Measurements from ENCODE around the gene BSN. TPM values are rescaled to one million over a fixed set of nuclear protein-coding genes. Genes with fewer than 3 reads are reported as not detected.

Gene BSN
- total RNA-seq, 1 experiment from 2014 or later, result 0.37 TPM

DNA sequence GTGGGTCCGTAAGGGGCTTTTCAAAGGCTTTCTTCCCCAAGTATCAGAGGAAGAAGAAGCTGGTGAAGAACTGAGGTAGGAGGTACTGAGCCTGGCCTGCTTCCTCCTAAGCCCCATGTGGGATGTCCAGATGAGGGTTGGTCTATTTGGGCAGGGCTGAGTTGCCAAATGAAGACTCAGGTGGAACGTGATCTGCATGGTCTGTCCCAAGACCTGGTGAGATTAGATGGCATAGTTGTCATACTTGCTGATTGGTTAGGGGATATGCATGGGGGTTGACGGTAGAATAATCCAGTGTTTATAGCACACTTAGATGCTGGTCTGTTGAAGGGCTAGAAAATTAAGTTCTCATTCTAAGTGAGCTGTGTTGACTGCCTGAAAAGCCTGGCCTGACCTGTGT lies 36.3 kb upstream of the BSN start:
- no peaks in the 10 kb centered on the region for H4K20me1 ChIP-seq (ENCODE audit: insufficient read depth, low read depth, low read length)
- H3K4me1 ChIP-seq (ENCODE audit: low read length), result no peaks in the 10 kb centered on the region
- H3K27ac ChIP-seq (ENCODE audit: low read length), result no peak overlapping the region
- no peak overlapping the region for H3K4me2 ChIP-seq (ENCODE audit: low read depth, low read length, poor library complexity, severe bottlenecking)
- no peak overlapping the region for H3K9ac ChIP-seq (ENCODE audit: low read length)
- peaks cover 19% of the 10 kb centered on the region for H3K79me2 ChIP-seq (ENCODE audit: low read length)
- no peak overlapping the region for H3K4me3 ChIP-seq (ENCODE audit: low read length)
- no peak for DNase-seq
- no peak overlapping the region for H2AFZ ChIP-seq (ENCODE audit: low read length)
- no peaks in the 10 kb centered on the region for H3K9me2 ChIP-seq (replicated peaks; ENCODE audit: insufficient read depth, low read length)
- no peaks in the 10 kb centered on the region for H3K27me3 ChIP-seq (ENCODE audit: low read length)
- peaks cover 3% of the 10 kb centered on the region; the same call in 1 of the 2 replicates for H3K36me3 ChIP-seq (ENCODE audit: insufficient read depth, low read length)
- no peaks in the 10 kb centered on the region for H3K9me3 ChIP-seq (ENCODE audit: low read length)

DNA sequence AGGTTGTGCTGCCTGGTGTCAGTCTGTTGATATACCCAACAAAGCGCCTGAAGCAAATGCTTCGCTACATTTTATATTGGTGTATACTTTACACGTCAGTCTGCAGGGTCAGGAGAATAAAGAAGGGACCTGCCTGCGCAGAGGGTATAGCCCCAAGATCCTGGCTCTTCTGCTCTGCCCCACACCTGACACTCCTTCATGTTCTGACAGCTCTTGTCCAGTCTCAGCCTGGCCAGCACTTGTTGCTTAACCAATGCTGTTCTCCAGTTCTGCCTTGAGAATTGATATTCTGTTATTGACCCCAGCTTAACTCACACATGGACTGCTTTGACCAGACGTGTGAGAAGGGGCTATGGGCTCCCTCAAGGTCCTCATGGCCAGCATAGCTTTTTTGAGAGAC lies 35.8 kb upstream of the BSN start:
- Histone ChIP-seq H3K4me3 (ENCODE audit: low read length) (no peak overlapping the region), H3K9ac (ENCODE audit: low read length) (no peak overlapping the region), H3K4me2 (ENCODE audit: low read depth, low read length, poor library complexity, severe bottlenecking) (no peak overlapping the region), H3K4me1 (ENCODE audit: low read length) (no peaks in the 10 kb centered on the region), H3K9me2 (replicated peaks; ENCODE audit: insufficient read depth, low read length) (no peaks in the 10 kb centered on the region), H3K27me3 (ENCODE audit: low read length) (no peaks in the 10 kb centered on the region), H3K79me2 (ENCODE audit: low read length) (peaks cover 21% of the 10 kb centered on the region), H3K27ac (ENCODE audit: low read length) (no peak overlapping the region), H3K9me3 (ENCODE audit: low read length) (no peaks in the 10 kb centered on the region), H2AFZ (ENCODE audit: low read length) (no peak overlapping the region), H4K20me1 (ENCODE audit: insufficient read depth, low read depth, low read length) (no peaks in the 10 kb centered on the region), H3K36me3 (ENCODE audit: insufficient read depth, low read length) (no peaks in the 10 kb centered on the region)
- DNase-seq, result no peak

DNA sequence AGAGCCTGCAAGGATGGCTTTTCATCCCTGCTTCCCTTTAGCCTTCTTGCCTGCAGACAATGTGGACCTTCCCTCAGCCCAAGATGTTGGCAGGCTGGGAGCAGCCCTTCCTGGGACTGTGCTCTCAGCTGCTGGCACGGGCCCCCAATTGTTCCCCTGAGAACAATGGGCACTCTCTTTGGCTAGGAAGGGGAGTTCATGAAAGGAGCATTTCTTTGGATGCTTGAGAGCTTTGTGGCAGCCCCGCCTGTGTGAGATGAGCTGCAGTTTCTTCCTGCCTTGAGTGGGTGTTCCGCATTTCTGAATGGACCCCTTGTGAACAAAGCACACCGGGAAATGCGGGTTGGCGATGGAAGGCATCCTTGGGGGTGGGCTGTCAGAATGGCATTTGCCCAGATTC lies 35.0 kb upstream of the BSN start:
- Histone ChIP-seq H3K36me3 (ENCODE audit: insufficient read depth, low read length) (no peaks in the 10 kb centered on the region), H3K27me3 (ENCODE audit: low read length) (no peaks in the 10 kb centered on the region), H3K9me2 (replicated peaks; ENCODE audit: insufficient read depth, low read length) (no peaks in the 10 kb centered on the region), H3K9me3 (ENCODE audit: low read length) (no peaks in the 10 kb centered on the region), H3K4me1 (ENCODE audit: low read length) (no peaks in the 10 kb centered on the region), H2AFZ (ENCODE audit: low read length) (no peak overlapping the region), H3K9ac (ENCODE audit: low read length) (no peak overlapping the region), H4K20me1 (ENCODE audit: insufficient read depth, low read depth, low read length) (no peaks in the 10 kb centered on the region), H3K27ac (ENCODE audit: low read length) (no peak overlapping the region), H3K4me3 (ENCODE audit: low read length) (no peak overlapping the region), H3K79me2 (ENCODE audit: low read length) (peaks cover 23% of the 10 kb centered on the region), H3K4me2 (ENCODE audit: low read depth, low read length, poor library complexity, severe bottlenecking) (no peak overlapping the region)
- no peak for DNase-seq

DNA sequence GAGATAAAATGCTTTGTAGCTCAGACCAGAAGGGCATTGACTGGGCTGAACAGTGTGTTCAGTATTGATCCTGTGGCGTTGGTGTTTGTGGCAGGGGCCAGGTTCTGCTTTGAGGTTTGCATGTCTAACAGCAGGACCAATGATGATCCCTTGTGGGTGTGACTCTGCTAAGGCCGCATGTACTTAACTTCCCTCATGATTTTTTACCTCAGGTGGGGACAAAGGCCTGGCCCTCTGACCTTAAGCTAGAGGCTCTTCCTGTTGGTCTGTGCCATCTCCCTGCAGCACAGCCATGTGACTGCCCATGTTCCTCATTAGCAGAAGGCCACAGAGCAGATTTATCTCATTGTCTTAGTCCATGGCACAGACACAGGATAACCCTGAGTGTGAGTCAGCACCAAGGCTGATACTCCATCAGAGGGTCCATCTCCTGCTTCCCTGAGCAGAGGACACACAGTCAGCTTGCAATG lies 34.3 kb upstream of the BSN start:
- H3K79me2 ChIP-seq (ENCODE audit: low read length), result peaks cover 23% of the 10 kb centered on the region
- H3K9me3 ChIP-seq (ENCODE audit: low read length), result no peaks in the 10 kb centered on the region
- no peaks in the 10 kb centered on the region for H3K4me1 ChIP-seq (ENCODE audit: low read length)
- H2AFZ ChIP-seq (ENCODE audit: low read length), result no peak overlapping the region
- H3K27ac ChIP-seq (ENCODE audit: low read length), result no peak overlapping the region
- no peaks in the 10 kb centered on the region for H3K27me3 ChIP-seq (ENCODE audit: low read length)
- no peak overlapping the region for H3K4me3 ChIP-seq (ENCODE audit: low read length)
- no peak for DNase-seq
- no peak overlapping the region for H3K4me2 ChIP-seq (ENCODE audit: low read depth, low read length, poor library complexity, severe bottlenecking)
- no peak overlapping the region for H3K9ac ChIP-seq (ENCODE audit: low read length)
- no peaks in the 10 kb centered on the region for H3K9me2 ChIP-seq (replicated peaks; ENCODE audit: insufficient read depth, low read length)
- no peaks in the 10 kb centered on the region for H4K20me1 ChIP-seq (ENCODE audit: insufficient read depth, low read depth, low read length)
- H3K36me3 ChIP-seq (ENCODE audit: insufficient read depth, low read length), result no peaks in the 10 kb centered on the region

DNA sequence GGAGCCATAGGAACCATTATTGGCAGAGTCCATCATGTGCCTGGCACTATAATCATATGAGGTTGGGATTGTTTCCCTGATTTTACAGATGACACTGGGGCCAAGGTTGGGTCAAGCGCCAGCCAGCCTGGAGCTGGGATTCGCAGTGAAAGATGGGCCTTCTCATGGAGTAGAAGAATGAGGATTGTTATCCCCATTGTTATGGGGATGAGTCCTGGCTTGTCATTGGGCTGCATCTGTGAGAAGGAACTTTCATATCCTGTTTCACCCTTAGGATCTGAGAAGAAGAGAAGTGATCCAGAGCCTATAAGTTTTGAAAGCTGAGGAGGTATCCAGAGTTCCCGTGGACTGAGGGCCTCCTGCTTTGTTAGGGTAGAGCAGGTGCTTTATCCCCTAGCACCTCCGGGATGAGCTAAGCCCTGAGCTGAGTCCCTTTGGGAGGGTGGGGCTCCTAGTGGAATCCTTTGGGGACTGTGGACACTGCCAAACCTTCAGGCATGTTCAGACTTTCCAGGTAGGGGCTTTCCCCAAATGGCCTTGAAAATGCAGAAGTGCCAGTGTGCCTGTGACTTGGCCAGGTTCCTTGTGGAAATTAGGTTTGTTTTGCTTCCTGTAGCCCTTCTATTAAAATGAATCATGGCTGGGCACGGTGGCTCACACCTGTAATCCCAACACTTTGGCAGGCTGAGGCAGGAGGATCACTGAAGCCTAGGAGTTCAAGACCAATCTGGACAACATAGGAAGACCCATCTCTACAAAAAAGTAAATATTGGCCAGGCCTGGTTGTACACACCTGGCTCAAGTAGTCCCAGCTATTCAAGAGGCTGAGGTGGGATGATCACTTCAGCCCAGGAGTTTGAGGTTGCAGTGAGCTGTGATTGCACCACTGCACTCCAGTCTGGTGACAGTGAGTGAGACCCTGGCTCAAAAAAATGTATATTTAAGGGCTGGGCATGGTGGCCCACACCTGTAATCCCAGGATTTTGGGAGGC lies 30.2 kb upstream of the BSN start:
- no peak overlapping the region for H2AFZ ChIP-seq (ENCODE audit: low read length)
- no peak overlapping the region for H3K27ac ChIP-seq (ENCODE audit: low read length)
- H3K4me2 ChIP-seq (ENCODE audit: low read depth, low read length, poor library complexity, severe bottlenecking), result no peak overlapping the region
- no peaks in the 10 kb centered on the region for H3K9me3 ChIP-seq (ENCODE audit: low read length)
- no peaks in the 10 kb centered on the region for H3K36me3 ChIP-seq (ENCODE audit: insufficient read depth, low read length)
- H3K4me3 ChIP-seq (ENCODE audit: low read length), result no peak overlapping the region
- DNase-seq, result no peak
- no peaks in the 10 kb centered on the region for H3K9me2 ChIP-seq (replicated peaks; ENCODE audit: insufficient read depth, low read length)
- no peaks in the 10 kb centered on the region for H3K27me3 ChIP-seq (ENCODE audit: low read length)
- H3K4me1 ChIP-seq (ENCODE audit: low read length), result no peaks in the 10 kb centered on the region
- H3K79me2 ChIP-seq (ENCODE audit: low read length), result peaks cover 12% of the 10 kb centered on the region; the same call in 1 of the 2 replicates
- H4K20me1 ChIP-seq (ENCODE audit: insufficient read depth, low read depth, low read length), result no peaks in the 10 kb centered on the region
- H3K9ac ChIP-seq (ENCODE audit: low read length), result no peak overlapping the region

DNA sequence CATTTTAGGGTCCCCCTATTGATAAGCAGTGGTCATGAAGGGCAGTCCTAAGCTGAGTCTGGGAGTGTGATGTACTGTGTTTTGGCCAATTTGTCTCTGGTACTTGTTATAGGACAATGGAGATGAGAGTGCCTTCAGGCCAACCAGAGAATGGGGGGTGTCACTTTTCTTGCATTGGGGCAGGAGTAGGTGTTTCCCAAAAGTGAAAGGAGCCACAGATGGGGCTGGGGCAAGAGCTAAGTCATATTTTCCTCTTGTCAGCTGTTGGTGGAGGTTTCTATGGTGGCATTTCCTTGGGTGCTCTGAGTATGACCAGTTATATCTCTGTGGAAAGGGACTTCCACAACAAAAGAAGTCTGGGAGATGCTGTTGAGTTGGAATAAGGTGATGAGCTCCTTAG lies 24.7 kb upstream of the BSN start:
- Histone ChIP-seq H3K9ac (ENCODE audit: low read length) (no peak overlapping the region), H4K20me1 (ENCODE audit: insufficient read depth, low read depth, low read length) (no peaks in the 10 kb centered on the region), H3K4me2 (ENCODE audit: low read depth, low read length, poor library complexity, severe bottlenecking) (no peak overlapping the region), H3K27ac (ENCODE audit: low read length) (no peak overlapping the region), H2AFZ (ENCODE audit: low read length) (no peak overlapping the region), H3K9me3 (ENCODE audit: low read length) (no peaks in the 10 kb centered on the region), H3K27me3 (ENCODE audit: low read length) (no peaks in the 10 kb centered on the region), H3K9me2 (replicated peaks; ENCODE audit: insufficient read depth, low read length) (no peaks in the 10 kb centered on the region), H3K4me3 (ENCODE audit: low read length) (no peak overlapping the region), H3K4me1 (ENCODE audit: low read length) (no peaks in the 10 kb centered on the region), H3K79me2 (ENCODE audit: low read length) (0 out of 2 replicates have a peak, but pooled peaks cover 8% of the 10 kb centered on the region), H3K36me3 (ENCODE audit: insufficient read depth, low read length) (no peaks in the 10 kb centered on the region)
- DNase-seq, result no peak

DNA sequence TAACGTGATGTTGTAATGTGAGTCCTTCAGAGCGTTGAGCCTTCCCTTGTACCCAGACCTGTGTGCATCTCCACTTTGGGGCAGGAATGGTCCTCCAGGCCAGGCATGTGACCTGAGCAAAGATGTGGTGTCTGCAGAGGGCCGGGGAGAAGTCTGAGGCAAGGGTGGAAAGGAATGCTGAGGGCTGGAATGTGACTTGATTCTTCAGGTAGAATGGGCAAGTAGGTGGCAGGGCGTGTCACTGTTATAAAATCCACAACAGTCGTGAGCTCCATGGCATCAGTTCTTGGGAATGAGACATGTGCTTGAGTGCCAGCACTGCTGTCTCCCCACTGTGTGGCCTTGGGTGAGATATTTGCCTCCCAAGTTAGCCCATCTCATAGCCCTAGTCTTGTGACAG lies 24.0 kb upstream of the BSN start:
- no peaks in the 10 kb centered on the region for H3K27me3 ChIP-seq (ENCODE audit: low read length)
- no peak overlapping the region for H2AFZ ChIP-seq (ENCODE audit: low read length)
- H3K36me3 ChIP-seq (ENCODE audit: insufficient read depth, low read length), result no peaks in the 10 kb centered on the region
- no peak overlapping the region for H3K4me2 ChIP-seq (ENCODE audit: low read depth, low read length, poor library complexity, severe bottlenecking)
- H3K9me2 ChIP-seq (replicated peaks; ENCODE audit: insufficient read depth, low read length), result no peaks in the 10 kb centered on the region
- H3K27ac ChIP-seq (ENCODE audit: low read length), result no peak overlapping the region
- H3K9ac ChIP-seq (ENCODE audit: low read length), result no peak overlapping the region
- H3K4me3 ChIP-seq (ENCODE audit: low read length), result no peak overlapping the region
- H4K20me1 ChIP-seq (ENCODE audit: insufficient read depth, low read depth, low read length), result no peaks in the 10 kb centered on the region
- DNase-seq, result no peak
- H3K79me2 ChIP-seq (ENCODE audit: low read length), result 0 out of 2 replicates have a peak, but pooled peaks cover 8% of the 10 kb centered on the region
- H3K4me1 ChIP-seq (ENCODE audit: low read length), result no peaks in the 10 kb centered on the region
- H3K9me3 ChIP-seq (ENCODE audit: low read length), result no peaks in the 10 kb centered on the region

DNA sequence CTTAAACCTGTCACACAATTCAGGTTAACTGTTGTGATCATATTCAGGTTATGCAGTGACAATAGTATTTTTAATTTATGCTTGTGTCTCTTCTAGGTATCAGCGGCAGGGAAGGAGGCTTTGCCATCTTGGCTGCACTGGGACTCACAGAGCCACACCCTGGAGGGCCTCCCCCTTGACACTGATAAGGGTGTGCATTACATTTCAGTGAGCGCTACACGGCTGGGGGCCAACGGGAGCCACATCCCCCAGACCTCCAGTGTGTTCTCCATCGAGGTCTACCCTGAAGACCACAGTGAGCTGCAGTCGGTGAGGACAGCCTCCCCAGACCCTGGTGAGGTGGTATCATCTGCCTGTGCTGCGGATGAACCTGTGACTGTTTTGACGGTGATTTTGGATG lies 23.6 kb upstream of the BSN start:
- Histone ChIP-seq H4K20me1 (ENCODE audit: insufficient read depth, low read depth, low read length) (no peaks in the 10 kb centered on the region), H3K27me3 (ENCODE audit: low read length) (no peaks in the 10 kb centered on the region), H3K4me3 (ENCODE audit: low read length) (no peak overlapping the region), H3K27ac (ENCODE audit: low read length) (no peak overlapping the region), H3K9ac (ENCODE audit: low read length) (no peak overlapping the region), H3K9me2 (replicated peaks; ENCODE audit: insufficient read depth, low read length) (no peaks in the 10 kb centered on the region), H3K9me3 (ENCODE audit: low read length) (no peaks in the 10 kb centered on the region), H3K79me2 (ENCODE audit: low read length) (0 out of 2 replicates have a peak, but pooled peaks cover 8% of the 10 kb centered on the region), H2AFZ (ENCODE audit: low read length) (no peak overlapping the region), H3K4me1 (ENCODE audit: low read length) (no peaks in the 10 kb centered on the region), H3K36me3 (ENCODE audit: insufficient read depth, low read length) (no peaks in the 10 kb centered on the region), H3K4me2 (ENCODE audit: low read depth, low read length, poor library complexity, severe bottlenecking) (no peak overlapping the region)
- DNase-seq, result no peak

All from Karpas-422 (cell line).